HuH-7 (cell line): ENCODE results near the gene SNRNP35.
"Not testable (repeated sequence)": the region's sequence is repeated elsewhere in the genome, so short reads cannot be mapped to it uniquely, and the experiment has no call there.

ENCODE experiments used
- DNase-seq: peaks from one replicate; pipeline ENCODE4 v3.0.0; 2011; ENCODE audit warnings: low spot score

The SNRNP35 gene

GRCh38 chr12:123449249-123449733, 8.6 kb upstream of the SNRNP35 start:
- DNase-seq, result no peak

GRCh38 chr12:123449856-123450255, 8.1 kb upstream of the SNRNP35 start:
- no peak for DNase-seq

DNA sequence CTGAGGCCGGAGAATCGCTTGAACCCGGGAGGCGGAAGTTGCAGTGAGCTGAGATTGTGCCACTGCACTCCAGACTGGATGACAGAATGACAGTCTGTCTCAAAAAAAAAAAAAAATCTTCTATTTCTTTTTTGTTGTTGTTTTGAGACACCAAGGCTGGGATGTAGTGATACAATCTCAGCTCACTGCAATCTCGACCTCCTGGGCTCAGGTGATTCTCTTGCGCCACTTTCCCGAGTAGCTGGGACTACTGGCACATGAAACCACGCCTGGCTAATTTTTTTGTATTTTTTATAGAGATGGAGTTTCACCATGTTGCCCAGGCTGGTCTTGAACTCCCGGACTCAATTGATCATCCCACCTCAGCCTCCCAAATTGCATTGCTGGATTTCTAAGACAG, 7.3 kb upstream of the SNRNP35 start:
- no peak for DNase-seq

GRCh38 chr12:123452276-123452550, 5.7 kb upstream of the SNRNP35 start:
- DNase-seq, result not testable (repeated sequence)

DNA sequence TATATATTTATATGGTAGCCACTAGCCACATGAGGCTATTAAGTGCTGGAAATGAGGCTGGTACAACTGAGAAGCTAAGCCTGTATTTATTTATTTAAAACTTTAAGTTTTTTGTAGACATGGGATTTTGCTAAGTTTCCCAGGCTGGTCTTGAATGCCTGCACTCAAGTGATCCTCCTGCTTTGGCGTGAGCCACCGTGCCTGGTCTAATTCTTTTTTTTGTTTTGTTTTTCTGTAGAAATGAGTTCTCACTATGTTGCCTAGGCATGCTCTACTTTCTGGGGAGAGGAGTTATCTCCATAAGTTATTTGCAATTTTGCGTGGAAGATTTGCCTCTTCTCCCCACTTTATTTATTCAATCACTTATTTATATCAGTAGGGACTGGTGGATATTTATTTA, 4.8 kb upstream of the SNRNP35 start:
- no peak for DNase-seq

- not testable (repeated sequence) for DNase-seq
These were observed 5.2 kb downstream of the SNRNP35 start for GRCh38 chr12:123463174-123463573.

GRCh38 chr12:123465084-123465483, 7.1 kb downstream of the SNRNP35 start:
- DNase-seq, result no peak

DNA sequence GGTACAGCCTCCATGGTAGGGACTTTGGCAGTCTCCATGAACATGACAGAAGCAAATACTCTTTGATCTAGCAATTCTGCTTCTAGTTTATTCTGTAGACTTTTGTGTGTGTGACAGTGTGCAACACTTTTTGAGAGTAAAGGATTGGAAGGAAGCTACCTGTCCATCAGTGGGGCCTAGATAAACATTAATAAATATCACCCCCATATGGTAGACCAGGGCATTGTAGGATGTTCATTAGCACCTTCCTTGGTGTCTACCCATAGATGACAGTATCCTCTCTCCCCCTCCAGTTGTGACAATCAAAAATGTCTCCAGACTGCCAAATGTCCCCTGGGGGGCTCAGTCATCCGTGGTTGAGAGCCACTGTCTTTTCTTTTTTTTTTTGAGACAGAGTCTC, 10.8 kb downstream of the SNRNP35 start:
- DNase-seq, result no peak

- DNase-seq, result no peak
These were observed 12.0 kb downstream of the SNRNP35 start for GRCh38 chr12:123469978-123470377.

- DNase-seq, result no peak
These were observed 13.6 kb downstream of the SNRNP35 start for GRCh38 chr12:123471374-123472068.

GRCh38 chr12:123472438-123472849, 14.5 kb downstream of the SNRNP35 start:
- DNase-seq, result no peak

DNA sequence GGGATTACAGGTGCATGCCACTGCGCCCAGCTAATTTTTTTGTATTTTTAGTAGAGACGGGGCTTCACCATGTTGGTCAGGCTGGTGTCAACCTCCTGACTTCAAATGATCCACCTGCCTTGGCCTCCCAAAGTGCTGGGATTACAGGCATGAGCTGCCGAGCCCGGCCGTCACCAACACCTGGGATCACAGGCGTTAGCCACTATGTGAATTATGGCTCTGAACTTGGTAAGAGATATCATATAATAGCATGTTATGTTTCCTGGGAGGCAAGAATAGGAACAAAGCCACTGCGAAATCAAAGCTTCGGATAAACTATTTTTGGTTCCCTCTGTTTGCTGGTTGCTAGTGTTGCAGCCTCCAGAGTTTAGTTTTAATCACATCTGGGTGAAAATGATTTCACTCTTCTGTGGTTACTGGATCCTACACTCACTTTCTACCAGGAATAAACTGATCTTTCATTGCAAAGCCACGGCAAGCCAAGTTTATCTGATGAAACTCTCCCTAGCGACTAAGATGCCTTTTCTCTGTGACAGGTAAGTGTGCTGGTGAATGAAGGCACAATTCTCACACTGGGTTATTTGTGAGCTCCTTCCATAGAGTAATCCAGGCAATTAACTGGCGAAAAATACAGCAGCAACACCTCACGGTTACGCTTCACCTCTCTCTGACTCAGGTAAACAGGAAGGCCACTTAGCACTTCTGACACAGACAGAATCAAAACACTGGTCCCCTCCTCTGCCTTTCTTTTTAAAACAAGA, 16.7 kb downstream of the SNRNP35 start:
- no peak for DNase-seq

GRCh38 chr12:123475246-123475703, 17.3 kb downstream of the SNRNP35 start:
- DNase-seq, result no peak

DNA sequence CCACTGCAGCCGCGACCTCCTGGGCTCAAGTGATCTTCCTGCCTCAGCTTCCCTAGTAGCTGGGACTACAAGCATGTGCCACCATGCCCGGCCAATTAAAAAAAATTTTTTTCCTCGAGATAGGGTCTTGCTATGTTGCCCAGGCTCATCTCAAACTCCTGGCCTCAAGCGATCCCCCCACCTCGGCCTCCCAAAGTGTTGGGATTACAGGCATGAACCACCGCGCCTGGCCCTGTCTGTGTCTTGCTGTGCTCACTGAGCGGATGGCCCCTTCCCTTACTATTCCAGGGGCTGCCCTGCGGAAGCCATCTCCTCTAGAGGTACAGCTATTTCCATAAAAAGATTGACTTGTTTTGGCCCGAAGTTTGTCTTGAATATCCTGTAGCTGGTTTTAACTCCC, 20.1 kb downstream of the SNRNP35 start:
- DNase-seq, result no peak

DNA sequence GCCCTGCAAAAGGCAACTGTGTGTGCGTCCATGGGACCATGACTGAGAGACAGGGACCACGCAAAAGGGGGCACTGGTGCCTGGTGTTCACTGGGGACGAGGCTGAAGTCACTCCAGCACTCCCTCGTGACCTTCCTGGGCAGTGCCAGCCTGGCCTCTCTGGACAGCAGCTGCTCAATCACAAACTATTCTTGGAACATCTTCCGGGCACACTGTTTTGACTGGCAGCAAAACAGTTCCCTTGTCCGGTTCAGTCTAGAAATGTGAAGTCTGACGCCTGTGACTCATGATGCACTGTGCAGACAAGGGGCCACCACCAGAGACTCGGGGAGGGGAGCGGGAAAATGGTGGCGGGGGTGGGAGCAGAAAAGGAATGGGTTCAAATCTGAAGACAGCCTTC, 20.8 kb downstream of the SNRNP35 start:
- no peak for DNase-seq

DNA sequence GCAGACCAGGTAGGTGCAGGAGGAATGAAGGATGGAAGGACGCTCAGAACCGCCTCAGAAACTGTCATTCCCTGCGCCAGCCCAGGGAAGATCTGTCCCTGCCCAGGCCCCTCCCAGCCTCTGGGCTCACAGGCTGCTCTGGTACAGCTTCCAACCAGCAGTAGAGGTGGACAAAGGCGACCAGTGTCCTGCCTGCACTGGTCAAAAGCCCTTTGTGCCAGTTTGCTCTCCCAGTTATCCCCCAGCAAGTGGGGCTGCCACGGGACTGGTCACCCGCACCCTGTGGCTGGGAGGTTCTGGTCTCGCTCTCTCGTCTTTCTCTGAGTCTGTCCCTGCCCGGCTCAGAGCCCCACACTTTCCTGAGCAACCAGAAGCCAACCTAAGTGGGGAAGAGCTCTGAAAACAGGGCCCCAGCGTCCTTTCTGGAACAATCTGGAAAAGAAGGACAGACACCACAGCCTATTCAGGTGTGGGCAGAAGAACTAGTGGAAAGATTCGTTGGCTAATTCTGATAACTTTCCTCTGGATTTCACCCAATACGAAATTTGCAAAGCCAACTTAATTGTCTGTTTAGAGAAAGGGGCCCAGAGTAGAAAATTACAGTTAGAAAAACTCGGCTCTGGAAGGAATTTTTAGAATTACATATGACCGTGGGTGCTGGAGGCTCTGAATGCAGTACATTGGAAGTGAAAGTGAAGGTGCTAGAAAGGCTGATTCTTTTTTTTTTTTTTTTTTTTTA, 21.7 kb downstream of the SNRNP35 start:
- no peak for DNase-seq

- not testable (repeated sequence) for DNase-seq
These were observed 23.3 kb downstream of the SNRNP35 start for GRCh38 chr12:123481251-123481650.

DNA sequence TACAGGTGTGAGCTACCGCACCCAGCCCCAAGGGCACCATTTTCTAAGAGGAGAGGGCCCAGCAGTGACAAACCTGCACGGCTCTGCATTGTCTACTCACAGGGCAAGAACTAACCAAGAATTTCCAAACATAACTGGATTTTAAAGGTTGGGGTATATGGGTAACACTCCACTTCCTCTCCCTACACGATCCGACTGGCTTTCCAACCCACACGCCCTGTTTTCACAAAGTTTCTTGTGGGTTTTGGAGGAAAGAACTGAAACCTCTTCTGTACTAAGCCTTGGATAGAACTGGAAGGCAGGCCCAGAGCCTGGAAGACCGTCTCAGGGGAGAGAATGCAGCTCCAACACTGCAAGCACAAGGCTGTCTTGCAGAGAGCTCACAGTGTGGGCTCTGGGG, 24.9 kb downstream of the SNRNP35 start:
- DNase-seq, result no peak

GRCh38 chr12:123483602-123484248, 25.8 kb downstream of the SNRNP35 start:
- DNase-seq, result no peak

- no peak for DNase-seq
These were observed 27.8 kb downstream of the SNRNP35 start for GRCh38 chr12:123485756-123486155.

DNA sequence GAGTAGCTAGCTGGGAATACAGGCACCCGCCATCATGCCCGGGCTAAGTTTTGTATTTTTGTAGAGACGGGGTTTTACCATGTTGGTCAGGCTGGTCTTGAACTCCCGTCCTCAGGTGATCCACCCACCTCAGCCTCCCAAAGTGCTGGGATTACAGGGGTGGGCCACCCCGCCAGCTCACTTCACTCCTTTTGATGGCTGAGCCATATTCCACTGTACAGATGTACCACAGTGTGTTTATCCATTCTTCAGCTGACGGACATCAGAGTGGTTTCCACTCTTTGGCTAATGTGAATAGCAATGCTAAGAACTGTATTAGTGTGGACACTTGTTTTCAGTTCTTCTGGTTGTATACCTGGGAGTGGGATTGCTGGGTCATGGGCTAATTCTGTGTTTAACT, 29.5 kb downstream of the SNRNP35 start:
- DNase-seq, result no peak

- no peak for DNase-seq
These were observed 30.7 kb downstream of the SNRNP35 start for GRCh38 chr12:123488539-123489230.
